Large intestine (tissue), 3 donors: Measurements from ENCODE around the gene OR1J1. TPM values are rescaled to one million over a fixed set of nuclear protein-coding genes. Genes with fewer than 3 reads are reported as not detected.

ENCODE experiments used
- DNase-seq, 2 donors: peaks; one replicate each; pipeline versions ENCODE4 v3.0.0 to v3.0.0-alpha.2; 2013
- H3K27ac ChIP-seq: one replicate; pipeline ENCODE4 v1.5.1; 2013; ENCODE audit warnings: low read length
- H3K27me3 ChIP-seq: 2 replicates; pipeline ENCODE4 v1.6.1; 2013; ENCODE audit warnings: low read length; ENCODE audit not compliant: control insufficient read depth, insufficient read depth
- H3K36me3 ChIP-seq: 2 replicates; pipeline ENCODE4 v1.6.1; 2013; ENCODE audit warnings: low read length; ENCODE audit not compliant: control insufficient read depth, insufficient read depth
- H3K4me1 ChIP-seq: one replicate; pipeline ENCODE4 v1.6.1; 2013; ENCODE audit warnings: low read length; ENCODE audit not compliant: control insufficient read depth, insufficient read depth
- H3K4me3 ChIP-seq: one replicate; pipeline ENCODE4 v1.5.1; 2013; ENCODE audit warnings: low read length
- H3K9me3 ChIP-seq: one replicate; pipeline ENCODE4 v1.6.1; 2013; ENCODE audit warnings: mild to moderate bottlenecking, low read depth, low read length, moderate library complexity; ENCODE audit not compliant: control insufficient read depth
- WGBS: methylation state at CpG from one replicate; pipeline ENCODE4 v1.1.5; 2013; ENCODE audit warnings: low lambda C conversion rate; ENCODE audit not compliant: insufficient coverage; 5-methylcytosine and 5-hydroxymethylcytosine counted together
- polyA plus RNA-seq: library from polyadenylated mRNA; unstranded; fragments of 120-200 nt; gene quantifications from one replicate; pipeline ENCODE4 v1.2.1, GENCODE V29; 2013

The OR1J1 gene
- polyA plus RNA-seq, 1 donor: not detected

GRCh38 chr9:122477346-122477745, 380 bp downstream of the OR1J1 start:
- DNase-seq: no peak
- Histone ChIP-seq H3K9me3 (no peaks in the 10 kb centered on the region), H3K27me3 (peaks cover 3% of the 10 kb centered on the region), H3K4me1 (no peaks in the 10 kb centered on the region), H3K36me3 (no peaks in the 10 kb centered on the region), H3K4me3 (no peak overlapping the region), H3K27ac (no peak overlapping the region)
- 100% methylated on average over 1 of the region's 3 CpGs for WGBS

GRCh38 chr9:122475717-122476116, 2.0 kb downstream of the OR1J1 start:
- Histone ChIP-seq H3K9me3 (no peaks in the 10 kb centered on the region), H3K4me3 (no peak overlapping the region), H3K4me1 (no peaks in the 10 kb centered on the region), H3K27ac (no peak overlapping the region), H3K36me3 (no peaks in the 10 kb centered on the region), H3K27me3 (peaks cover 3% of the 10 kb centered on the region)
- WGBS: 80% methylated on average over 1 of the region's 2 CpGs
- DNase-seq: no peak

DNA sequence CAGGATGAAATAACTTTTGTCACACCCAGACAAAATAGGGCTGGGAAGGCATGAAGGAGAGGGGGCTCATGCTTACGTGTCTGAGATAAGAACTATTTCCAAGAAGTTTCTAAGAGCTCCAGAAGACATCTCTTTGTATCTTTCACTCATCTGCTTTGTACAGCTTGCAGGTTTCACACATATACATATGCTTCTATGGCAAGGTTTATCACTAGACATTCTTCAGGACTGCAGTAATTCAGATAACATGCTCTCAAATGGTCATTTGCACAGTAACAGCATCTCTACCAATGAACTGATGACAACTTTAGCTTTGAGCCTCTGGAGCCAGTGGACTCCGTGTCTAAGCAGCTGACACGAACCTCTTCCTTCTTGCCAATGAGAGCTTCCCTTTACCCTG, 3.2 kb downstream of the OR1J1 start:
- no peak overlapping the region for H3K4me3 ChIP-seq
- no CpG with 5 or more reads among the region's 3 CpGs for WGBS
- no peaks in the 10 kb centered on the region for H3K9me3 ChIP-seq
- H3K27me3 ChIP-seq: peaks cover 3% of the 10 kb centered on the region
- no peaks in the 10 kb centered on the region for H3K36me3 ChIP-seq
- H3K27ac ChIP-seq: no peak overlapping the region
- no peak for DNase-seq
- H3K4me1 ChIP-seq: no peaks in the 10 kb centered on the region

GRCh38 chr9:122468735-122469134, 9.0 kb downstream of the OR1J1 start:
- no peaks in the 10 kb centered on the region for H3K4me1 ChIP-seq
- WGBS: 76% methylated on average over 2 of the region's 4 CpGs
- DNase-seq: no peak
- H3K27me3 ChIP-seq: peaks cover 8% of the 10 kb centered on the region
- H3K4me3 ChIP-seq: no peak overlapping the region
- H3K9me3 ChIP-seq: no peaks in the 10 kb centered on the region
- no peaks in the 10 kb centered on the region for H3K36me3 ChIP-seq
- H3K27ac ChIP-seq: no peak overlapping the region

DNA sequence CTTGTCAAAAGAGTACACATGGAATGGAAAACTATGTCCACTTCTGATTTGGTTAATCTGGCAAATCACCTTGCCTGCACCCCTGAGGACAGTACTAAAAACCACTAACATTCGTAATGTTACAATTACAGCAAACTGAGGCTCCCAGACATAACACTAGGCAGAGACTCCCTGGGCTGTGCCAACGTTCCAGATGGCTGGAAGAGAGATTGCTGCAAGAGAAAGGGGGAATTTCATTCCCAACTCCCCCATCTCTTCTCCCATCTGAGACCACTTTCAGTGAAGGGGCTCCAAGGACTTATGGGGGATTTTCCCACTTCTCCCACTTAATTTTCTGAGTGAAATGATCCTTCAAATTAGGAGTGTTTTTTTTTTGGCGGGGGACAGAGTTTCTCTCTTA, 11.3 kb downstream of the OR1J1 start:
- Histone ChIP-seq H3K4me3 (no peak overlapping the region), H3K36me3 (no peaks in the 10 kb centered on the region), H3K4me1 (no peaks in the 10 kb centered on the region), H3K27ac (no peak overlapping the region), H3K27me3 (peaks cover 8% of the 10 kb centered on the region), H3K9me3 (no peaks in the 10 kb centered on the region)
- DNase-seq: no peak
- WGBS: no CpG with 5 or more reads among the region's 3 CpGs

GRCh38 chr9:122464633-122465567, 12.8 kb downstream of the OR1J1 start:
- H3K9me3 ChIP-seq: no peaks in the 10 kb centered on the region
- DNase-seq: peak; percentile 42 to 71
- no peaks in the 10 kb centered on the region for H3K4me1 ChIP-seq
- H3K27me3 ChIP-seq: peaks cover 8% of the 10 kb centered on the region
- WGBS: 25% methylated on average over 4 of the region's 10 CpGs
- no peaks in the 10 kb centered on the region for H3K36me3 ChIP-seq
- peak overlapping the region; percentile 11 for H3K4me3 ChIP-seq
- no peak overlapping the region for H3K27ac ChIP-seq

GRCh38 chr9:122463828-122464632, 13.7 kb downstream of the OR1J1 start:
- no CpG with 5 or more reads among the region's 10 CpGs for WGBS
- Histone ChIP-seq H3K27me3 (peaks cover 10% of the 10 kb centered on the region), H3K4me1 (no peaks in the 10 kb centered on the region), H3K9me3 (no peaks in the 10 kb centered on the region), H3K4me3 (no peak overlapping the region), H3K27ac (no peak overlapping the region), H3K36me3 (no peaks in the 10 kb centered on the region)
- no peak for DNase-seq

GRCh38 chr9:122457787-122458186, 19.9 kb downstream of the OR1J1 start:
- no CpG with 5 or more reads among the region's 1 CpG for WGBS
- no peak overlapping the region for H3K27ac ChIP-seq
- no peak for DNase-seq

GRCh38 chr9:122456123-122456522, 21.6 kb downstream of the OR1J1 start:
- H3K4me3 ChIP-seq: no peak overlapping the region
- no peak overlapping the region for H3K27ac ChIP-seq
- no peak for DNase-seq
- no peaks in the 10 kb centered on the region for H3K36me3 ChIP-seq
- no CpG with 5 or more reads among the region's 3 CpGs for WGBS
- no peaks in the 10 kb centered on the region for H3K4me1 ChIP-seq
- no peaks in the 10 kb centered on the region for H3K9me3 ChIP-seq
- H3K27me3 ChIP-seq: peaks cover 2% of the 10 kb centered on the region

More at GRCh38 chr9:122457787-122458186, 19.9 kb downstream of the OR1J1 start:
- Histone ChIP-seq H3K9me3 (no peaks in the 10 kb centered on the region), H3K4me1 (no peaks in the 10 kb centered on the region), H3K36me3 (no peaks in the 10 kb centered on the region), H3K27me3 (peaks cover 2% of the 10 kb centered on the region), H3K4me3 (no peak overlapping the region)

GRCh38 chr9:122453677-122454135, 24.0 kb downstream of the OR1J1 start:
- Histone ChIP-seq H3K4me1 (no peaks in the 10 kb centered on the region), H3K9me3 (no peaks in the 10 kb centered on the region), H3K36me3 (no peaks in the 10 kb centered on the region), H3K27ac (no peak overlapping the region), H3K27me3 (no peaks in the 10 kb centered on the region), H3K4me3 (no peak overlapping the region)
- DNase-seq: no peak
- no CpG with 5 or more reads among the region's 2 CpGs for WGBS
